Duodenal mucosa (tissue), 2 donors: Measurements from ENCODE around the gene LTBP2.

Experiments
- H3K27ac ChIP-seq: one replicate; pipeline ENCODE4 v1.7.0; 2013; ENCODE audit warnings: low read depth, low read length
- H3K27me3 ChIP-seq, 2 donors: one replicate each; pipeline ENCODE4 v1.7.0; 2013; ENCODE audit warnings: low read length in 2 of 2, control low read depth in 1 of 2; ENCODE audit not compliant: insufficient read depth in 2 of 2, control insufficient read depth in 1 of 2
- H3K36me3 ChIP-seq, 2 donors: one replicate each; pipeline ENCODE4 v1.7.0; 2013; ENCODE audit warnings: low read length in 2 of 2, control low read depth in 1 of 2; ENCODE audit not compliant: insufficient read depth in 2 of 2, control insufficient read depth in 1 of 2
- H3K4me1 ChIP-seq, 2 donors: one replicate each; pipeline ENCODE4 v1.7.0; 2013; ENCODE audit warnings: low read length in 2 of 2, control low read depth in 1 of 2; ENCODE audit not compliant: insufficient read depth in 2 of 2, control insufficient read depth in 1 of 2
- H3K4me3 ChIP-seq, 2 donors: one replicate each; pipeline ENCODE4 v1.7.0; 2013; ENCODE audit warnings: low read length in 2 of 2, low read depth in 1 of 2
- H3K9ac ChIP-seq, 2 donors: one replicate each; pipeline ENCODE4 v1.7.0; 2013; ENCODE audit warnings: low read length in 2 of 2, low read depth in 1 of 2
- H3K9me3 ChIP-seq, 2 donors: one replicate each; pipeline ENCODE4 v1.7.0; 2013; ENCODE audit warnings: low read length in 2 of 2, control low read depth in 1 of 2; ENCODE audit not compliant: control insufficient read depth in 1 of 2

The LTBP2 gene

DNA sequence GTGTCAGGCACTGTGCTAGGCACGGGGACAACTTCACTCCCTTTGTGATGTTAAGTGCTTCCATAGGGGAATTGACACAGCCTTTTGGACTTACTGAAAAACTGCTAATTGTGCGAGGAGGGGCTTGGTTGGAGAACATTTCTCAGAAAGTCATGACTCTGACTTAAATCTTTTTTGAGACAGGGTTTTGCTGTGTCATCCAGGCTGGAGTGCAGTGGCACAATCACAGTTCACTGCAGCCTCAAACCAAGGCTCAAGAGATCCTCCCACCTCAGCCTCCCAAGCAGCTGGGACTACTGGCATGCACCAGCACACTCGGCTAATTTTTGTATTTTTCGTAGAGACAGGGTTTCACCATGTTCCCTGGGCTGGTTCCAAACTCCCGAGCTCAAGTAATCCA lies 10.2 kb upstream of the LTBP2 start:
- H3K9ac ChIP-seq = no peak overlapping the region
- peaks cover 0 to 5% of the 10 kb centered on the region in 2 donors for H3K27me3 ChIP-seq
- peaks cover 26 to 28% of the 10 kb centered on the region in 2 donors for H3K4me1 ChIP-seq
- H3K4me3 ChIP-seq = no peak overlapping the region
- H3K9me3 ChIP-seq = no peaks in the 10 kb centered on the region
- H3K27ac ChIP-seq = no peak overlapping the region
- H3K36me3 ChIP-seq = no peaks in the 10 kb centered on the region

DNA sequence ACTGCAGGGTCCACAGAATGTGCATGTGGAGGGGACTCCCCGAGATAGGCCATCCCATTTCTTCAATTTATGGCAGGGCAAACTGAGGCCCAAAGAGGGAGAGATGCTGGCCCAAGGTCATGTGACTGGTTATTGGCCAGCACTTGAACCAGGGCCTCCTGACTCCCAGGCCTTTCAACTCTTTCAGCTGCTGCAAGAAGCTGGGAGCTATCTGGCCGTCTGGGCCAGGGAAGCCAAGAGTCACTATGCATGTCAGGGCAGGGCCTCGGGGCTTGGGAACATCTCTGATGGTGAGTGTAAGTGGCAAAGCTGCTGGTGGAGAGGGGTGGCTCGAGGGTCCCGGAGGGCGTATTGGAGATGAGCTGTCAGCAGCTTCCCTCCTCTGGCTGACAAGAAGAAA lies 9.5 kb upstream of the LTBP2 start:
- H3K9me3 ChIP-seq = no peaks in the 10 kb centered on the region
- no peak overlapping the region for H3K9ac ChIP-seq
- H3K4me3 ChIP-seq = no peak overlapping the region
- peaks cover 0 to 5% of the 10 kb centered on the region in 2 donors for H3K27me3 ChIP-seq
- H3K4me1 ChIP-seq = peaks cover 28 to 33% of the 10 kb centered on the region in 2 donors
- no peaks in the 10 kb centered on the region for H3K36me3 ChIP-seq
- H3K27ac ChIP-seq = no peak overlapping the region

DNA sequence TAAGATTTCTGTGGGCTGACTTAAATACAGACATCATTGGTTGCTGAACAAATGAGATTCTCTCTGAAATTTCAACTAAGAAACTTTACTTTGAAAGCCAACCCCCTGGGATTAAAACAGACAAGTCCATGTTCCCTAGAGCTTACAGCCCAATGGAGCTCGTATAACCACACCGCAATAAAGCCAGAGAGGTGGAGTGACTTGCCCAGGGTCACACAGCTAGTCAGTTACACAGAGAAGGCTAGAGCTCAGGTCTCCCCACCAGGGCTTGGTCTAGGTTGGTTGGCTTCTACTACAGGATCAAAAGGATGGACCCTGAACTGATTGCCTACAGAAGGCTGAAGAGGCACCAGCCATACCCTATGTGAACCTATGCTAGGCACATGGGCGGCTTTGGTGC lies 8.9 kb upstream of the LTBP2 start:
- H3K36me3 ChIP-seq = no peaks in the 10 kb centered on the region
- H3K27me3 ChIP-seq = peaks cover 0 to 5% of the 10 kb centered on the region in 2 donors
- H3K9me3 ChIP-seq = no peaks in the 10 kb centered on the region
- no peak overlapping the region for H3K27ac ChIP-seq
- H3K9ac ChIP-seq = no peak overlapping the region
- peaks cover 28 to 38% of the 10 kb centered on the region in 2 donors for H3K4me1 ChIP-seq
- no peak overlapping the region for H3K4me3 ChIP-seq

DNA sequence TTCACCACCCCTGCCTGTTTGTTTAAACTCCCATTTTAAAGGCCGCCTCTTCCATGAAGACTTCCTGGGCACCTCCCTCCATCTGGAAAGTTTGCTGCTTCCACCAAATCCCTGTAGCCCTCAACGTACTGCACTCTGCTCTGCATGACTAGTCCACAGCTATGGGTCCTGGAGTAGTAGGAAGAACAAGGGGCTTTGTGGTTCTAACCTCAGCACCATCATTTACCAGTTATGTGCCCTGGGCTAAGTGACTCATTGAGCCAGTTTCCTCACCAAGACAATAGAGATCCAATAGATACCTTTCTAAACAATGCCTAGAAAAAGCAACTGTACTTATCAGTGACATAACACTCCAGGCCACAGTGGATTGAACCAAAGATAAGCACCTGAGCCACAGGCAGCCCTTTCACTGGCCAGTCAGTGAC lies 8.5 kb upstream of the LTBP2 start:
- Histone ChIP-seq H3K27ac (no peak overlapping the region), H3K27me3 (peaks cover 0 to 5% of the 10 kb centered on the region in 2 donors), H3K36me3 (no peaks in the 10 kb centered on the region), H3K4me1 (peaks cover 28 to 38% of the 10 kb centered on the region in 2 donors), H3K4me3 (no peak overlapping the region), H3K9me3 (no peaks in the 10 kb centered on the region), H3K9ac (no peak overlapping the region)

DNA sequence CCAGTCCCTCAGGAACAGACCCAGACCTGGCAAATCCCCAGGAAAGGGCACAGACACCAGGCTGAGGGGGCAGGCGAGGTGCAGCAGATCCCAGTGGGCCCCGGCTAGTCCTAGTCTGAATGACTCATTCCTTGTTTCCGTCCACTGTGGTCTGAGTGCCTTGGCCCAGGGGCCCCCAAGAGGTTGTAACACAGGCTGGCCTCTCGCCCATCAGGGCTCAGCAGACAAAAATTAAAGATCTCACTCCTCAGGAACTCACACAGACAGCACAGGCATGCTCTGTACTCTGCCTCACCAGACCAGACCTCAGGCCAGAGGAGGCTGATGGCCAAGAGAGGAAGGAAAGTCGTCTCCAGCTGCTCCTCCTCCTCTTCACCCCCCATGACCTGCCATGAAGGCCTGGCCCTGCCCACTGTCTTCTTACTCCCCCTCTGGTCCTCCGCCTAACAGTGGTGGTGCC lies 7.7 kb upstream of the LTBP2 start:
- Histone ChIP-seq H3K36me3 (no peaks in the 10 kb centered on the region), H3K27ac (no peak overlapping the region), H3K4me3 (no peak overlapping the region), H3K9me3 (no peaks in the 10 kb centered on the region), H3K27me3 (peaks cover 0 to 5% of the 10 kb centered on the region in 2 donors), H3K9ac (no peak overlapping the region), H3K4me1 (peaks cover 28 to 38% of the 10 kb centered on the region in 2 donors)

DNA sequence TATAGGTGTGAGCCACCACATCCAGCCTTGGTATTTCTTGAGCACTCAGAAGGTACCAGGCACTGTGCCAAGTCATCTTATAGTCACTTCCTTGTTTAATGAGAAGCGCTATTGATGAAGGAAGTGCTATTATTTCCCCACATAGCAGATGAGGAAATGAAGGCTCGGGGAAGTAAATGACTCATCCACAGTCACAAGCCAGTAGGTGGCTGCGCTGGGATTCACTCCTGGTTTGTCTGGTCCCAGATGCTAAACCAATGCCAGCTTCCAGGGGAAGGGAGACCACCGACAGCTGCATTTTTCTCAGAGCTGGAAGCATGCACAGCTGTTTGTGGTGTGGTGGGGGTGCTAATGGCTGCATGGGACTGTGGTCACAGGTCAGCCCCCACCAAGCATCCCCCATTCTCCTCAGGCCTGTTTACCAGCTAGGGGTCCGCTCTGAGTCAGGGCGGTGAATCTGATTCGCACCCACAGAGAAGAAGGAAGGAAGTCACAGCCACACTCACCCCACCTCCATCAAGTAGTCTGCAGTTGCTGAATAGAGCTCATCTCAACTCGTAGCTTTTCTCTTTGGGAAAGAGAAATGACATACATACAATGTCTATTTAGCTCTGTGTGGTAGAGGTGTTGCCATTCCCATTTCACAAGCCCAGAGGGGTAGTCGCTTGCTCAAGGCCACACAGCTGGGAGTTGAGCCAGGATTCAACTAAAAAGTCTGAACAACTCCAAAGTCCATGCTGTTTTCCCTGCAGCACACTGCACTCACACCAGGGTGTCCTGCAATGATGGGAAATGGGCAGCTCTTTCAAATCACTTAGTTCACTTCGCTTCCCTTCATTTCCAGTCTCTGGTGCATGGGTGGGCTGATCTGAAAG lies 6.3 kb upstream of the LTBP2 start:
- no peak overlapping the region for H3K9ac ChIP-seq
- H3K27me3 ChIP-seq = no peaks in the 10 kb centered on the region
- no peaks in the 10 kb centered on the region for H3K36me3 ChIP-seq
- peaks cover 28 to 38% of the 10 kb centered on the region in 2 donors for H3K4me1 ChIP-seq
- H3K4me3 ChIP-seq = peak overlapping the region in 1 of 2 donors; percentile 21
- H3K27ac ChIP-seq = no peak overlapping the region
- H3K9me3 ChIP-seq = no peaks in the 10 kb centered on the region

DNA sequence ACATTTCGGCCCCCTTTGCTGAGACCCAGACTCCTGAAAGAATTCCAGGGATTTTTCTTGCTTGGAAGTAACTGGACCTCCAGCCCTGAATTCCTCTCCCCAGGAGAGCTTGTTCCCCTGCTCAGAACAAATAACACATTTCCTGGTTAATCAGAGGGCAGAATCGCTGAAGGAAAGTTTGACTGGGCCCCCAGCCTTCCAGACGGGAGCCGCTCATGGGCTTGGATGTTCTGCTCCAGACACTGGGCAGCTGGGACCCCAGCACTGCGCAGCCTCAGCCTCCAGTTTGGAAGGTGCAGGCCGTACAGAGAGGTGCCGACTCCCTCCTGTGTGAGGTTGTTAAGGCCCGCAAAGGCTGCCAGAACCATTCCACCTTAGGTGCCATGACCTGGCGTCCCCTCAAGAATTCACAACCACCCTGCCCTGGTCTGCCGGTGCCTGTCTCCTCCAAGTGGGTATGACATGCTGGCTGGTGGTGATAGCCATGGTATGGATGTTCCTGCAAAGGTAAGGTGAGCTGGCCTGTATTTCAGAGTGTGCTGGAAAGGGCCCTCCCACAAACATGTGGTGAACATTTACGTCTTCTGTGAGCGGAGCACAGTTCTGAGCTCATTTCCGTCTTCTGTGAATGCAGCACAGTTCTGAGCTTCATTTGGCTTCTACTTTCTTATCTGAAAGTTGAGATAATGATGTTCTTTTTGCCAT lies 5.1 kb upstream of the LTBP2 start:
- H3K4me3 ChIP-seq = no peak overlapping the region
- H3K36me3 ChIP-seq = no peaks in the 10 kb centered on the region
- H3K9me3 ChIP-seq = no peaks in the 10 kb centered on the region
- H3K27ac ChIP-seq = no peak overlapping the region
- no peaks in the 10 kb centered on the region for H3K27me3 ChIP-seq
- H3K9ac ChIP-seq = no peak overlapping the region
- H3K4me1 ChIP-seq = peaks cover 28 to 38% of the 10 kb centered on the region in 2 donors

DNA sequence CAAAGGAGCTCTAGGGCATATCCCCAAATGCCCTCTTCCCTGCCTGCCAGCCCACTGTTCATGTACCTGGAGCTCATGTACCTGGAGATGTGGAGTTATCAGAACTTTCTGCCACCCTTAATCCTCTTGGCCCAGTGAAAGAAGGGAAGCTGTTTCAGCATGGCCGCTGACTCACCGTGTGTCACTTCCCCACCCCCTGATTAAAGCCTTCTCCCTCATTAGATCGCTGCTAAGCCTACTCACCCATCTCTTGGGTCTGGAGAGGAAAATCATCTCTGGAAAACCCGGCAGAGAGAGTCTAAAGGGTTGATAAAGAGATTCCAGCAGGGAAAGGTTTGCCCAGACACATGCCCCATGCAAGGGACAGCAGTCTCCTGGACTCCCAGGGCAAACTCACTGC lies 4.5 kb upstream of the LTBP2 start:
- H3K4me1 ChIP-seq = peaks cover 28 to 38% of the 10 kb centered on the region in 2 donors
- peaks cover 0 to 3% of the 10 kb centered on the region in 2 donors for H3K27me3 ChIP-seq
- no peaks in the 10 kb centered on the region for H3K9me3 ChIP-seq
- no peak overlapping the region for H3K27ac ChIP-seq
- H3K4me3 ChIP-seq = no peak overlapping the region
- H3K36me3 ChIP-seq = no peaks in the 10 kb centered on the region
- H3K9ac ChIP-seq = no peak overlapping the region

DNA sequence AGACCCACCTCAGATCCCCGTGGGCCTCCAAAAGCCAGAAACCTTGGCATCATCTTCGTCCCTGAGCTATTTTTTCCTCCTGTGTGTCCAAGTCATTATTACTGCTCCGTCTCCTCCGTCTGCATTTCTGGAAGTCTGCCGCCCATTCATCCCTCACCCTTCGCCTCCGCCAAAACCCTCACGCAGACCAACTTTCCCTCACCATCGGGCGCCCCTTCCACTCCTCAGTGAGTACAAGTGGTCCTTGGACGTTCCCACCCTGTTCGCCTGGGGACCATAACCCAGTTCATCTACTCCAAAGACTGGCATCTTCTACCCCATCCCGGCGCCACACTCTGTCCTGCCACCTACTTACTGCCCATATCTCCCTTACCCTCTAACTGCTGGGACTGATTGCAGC lies 3.7 kb upstream of the LTBP2 start:
- no peak overlapping the region for H3K9ac ChIP-seq
- H3K27ac ChIP-seq = no peak overlapping the region
- H3K4me1 ChIP-seq = peaks cover 28 to 34% of the 10 kb centered on the region in 2 donors
- no peaks in the 10 kb centered on the region for H3K9me3 ChIP-seq
- H3K36me3 ChIP-seq = no peaks in the 10 kb centered on the region
- peaks cover 0 to 7% of the 10 kb centered on the region in 2 donors for H3K27me3 ChIP-seq
- no peak overlapping the region for H3K4me3 ChIP-seq
